H4 (cell line): ENCODE results near the gene FIBIN. TPM values are rescaled to one million over a fixed set of nuclear protein-coding genes. Genes with fewer than 3 reads are reported as not detected.
"Not testable (repeated sequence)": the region's sequence is repeated elsewhere in the genome, so short reads cannot be mapped to it uniquely, and the experiment has no call there.

Experiments
- DNase-seq: peaks from one replicate; pipeline ENCODE4 v3.0.0-alpha.2; 2015; ENCODE audit warnings: low spot score
- total RNA-seq: library from RNA; depleted of rRNA; stranded (reverse); fragments of >200 nt; shearing (Covaris generic); gene quantifications from 2 replicates; pipeline ENCODE4 v1.2.3, GENCODE V29; 2014

Gene FIBIN
- total RNA-seq, 1 experiment from 2014 or later = 5.7 TPM

DNA sequence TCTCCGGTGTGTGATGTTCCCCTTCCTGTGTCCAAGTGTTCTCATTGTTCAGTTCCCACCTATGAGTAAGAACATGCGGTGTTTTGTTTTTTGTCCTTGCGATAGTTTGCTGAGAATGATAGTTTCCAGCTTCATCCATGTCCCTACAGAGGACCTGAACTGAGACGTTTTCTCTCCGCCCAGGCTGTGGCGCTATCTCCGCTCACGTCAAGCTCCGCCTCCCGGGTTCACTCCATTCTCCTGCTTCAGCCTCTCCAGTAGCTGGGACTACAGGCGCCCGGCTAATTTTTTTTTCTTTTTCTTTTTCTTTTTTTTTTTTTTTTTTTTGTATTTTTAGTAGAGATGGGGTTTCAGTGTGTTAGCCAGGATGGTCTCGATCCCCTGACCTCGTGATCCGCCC lies 16.7 kb upstream of the FIBIN start:
- not testable (repeated sequence) for DNase-seq

DNA sequence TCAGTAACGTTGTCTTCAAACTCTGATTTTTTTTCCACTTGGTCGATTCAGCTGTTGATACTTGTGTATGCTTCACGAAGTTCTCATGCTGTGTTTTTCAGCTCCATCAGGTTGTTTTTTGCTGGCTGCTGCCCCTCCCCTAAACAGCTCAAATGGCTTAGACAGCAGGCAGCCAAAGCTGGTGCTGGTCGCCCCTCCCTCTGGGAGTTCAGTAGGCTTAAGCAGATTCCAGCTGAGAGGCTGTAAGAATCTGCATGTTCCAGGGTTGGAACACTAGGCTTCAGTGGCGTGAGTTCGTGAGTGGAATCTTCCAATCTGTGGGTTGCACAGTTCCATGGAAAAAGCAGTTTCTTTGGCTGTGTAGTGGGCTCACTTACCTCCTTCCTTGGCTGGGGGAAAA lies 10.3 kb upstream of the FIBIN start:
- no peak for DNase-seq

DNA sequence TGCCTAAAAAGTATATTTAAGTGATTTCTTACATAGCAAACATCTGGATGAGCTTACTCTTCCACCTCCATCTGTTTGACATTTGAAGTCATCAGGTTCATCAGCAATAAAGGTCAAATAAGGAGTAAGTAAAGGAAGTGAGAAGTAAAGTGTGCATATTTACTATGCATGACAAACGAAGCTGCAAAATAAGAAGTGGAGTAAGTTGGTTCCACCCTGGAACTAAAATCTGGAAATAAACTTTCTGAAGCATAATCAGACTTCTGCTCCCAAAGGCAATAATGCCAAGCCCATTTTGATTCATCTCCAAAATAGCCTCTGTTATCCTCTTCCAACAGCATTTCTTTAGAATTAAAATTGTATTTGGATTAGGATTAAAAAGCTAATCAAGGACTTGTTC lies 8.4 kb upstream of the FIBIN start:
- no peak for DNase-seq

DNA sequence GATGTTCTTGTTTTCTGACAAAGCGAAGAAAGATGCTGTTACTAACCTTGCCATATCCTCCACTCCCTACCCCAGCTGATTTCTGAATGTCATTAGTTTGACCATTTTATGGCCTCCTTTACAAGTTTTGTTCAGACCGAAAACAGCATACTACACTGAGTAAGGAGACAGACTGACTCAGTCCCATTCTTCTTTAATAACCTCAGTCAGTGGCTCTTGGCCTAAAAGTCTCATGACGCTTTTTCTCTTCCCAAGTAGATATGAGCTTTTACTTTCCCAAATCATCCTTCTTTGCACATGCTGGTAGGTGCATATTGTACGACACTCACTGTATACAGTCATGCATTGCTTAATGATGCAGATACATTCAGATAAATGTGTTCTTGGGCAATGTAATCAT lies 8.0 kb upstream of the FIBIN start:
- no peak for DNase-seq

DNA sequence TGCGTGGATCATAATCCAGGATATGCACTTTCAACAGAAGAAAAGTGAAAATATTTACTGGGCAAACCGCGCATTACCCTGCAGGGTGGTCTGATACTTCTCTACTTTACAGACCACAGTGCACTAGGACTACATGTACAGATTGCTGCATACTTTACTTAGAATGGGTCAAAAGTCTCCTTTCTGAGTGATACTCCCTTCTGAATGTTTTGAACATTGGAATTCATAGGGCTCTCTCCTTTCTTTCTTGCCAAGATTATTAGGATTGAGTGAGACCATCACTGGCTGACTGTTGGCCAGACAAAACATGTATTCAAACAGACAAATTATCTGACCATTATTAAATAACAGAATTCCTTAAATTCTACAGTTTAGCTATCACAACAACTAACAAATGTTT lies 6.6 kb upstream of the FIBIN start:
- DNase-seq = no peak

DNA sequence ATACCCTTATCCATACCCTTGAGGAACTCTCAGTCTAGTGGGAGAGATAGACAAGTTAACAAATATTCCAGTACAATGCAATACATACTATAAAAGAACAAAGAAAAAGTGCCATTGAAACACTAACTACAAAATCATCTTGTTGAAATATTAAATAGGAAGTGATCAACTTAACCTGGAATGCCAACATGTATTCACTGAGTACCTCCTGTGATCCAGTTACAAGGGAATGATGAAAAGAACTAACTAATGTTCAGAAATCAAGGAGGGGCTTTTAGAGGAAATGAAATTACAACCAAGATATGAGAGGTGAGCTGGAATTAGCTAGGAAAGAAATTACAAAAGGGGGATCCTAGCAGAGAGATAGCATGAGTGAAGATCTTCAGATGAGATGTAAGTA lies 6.2 kb upstream of the FIBIN start:
- no peak for DNase-seq

DNA sequence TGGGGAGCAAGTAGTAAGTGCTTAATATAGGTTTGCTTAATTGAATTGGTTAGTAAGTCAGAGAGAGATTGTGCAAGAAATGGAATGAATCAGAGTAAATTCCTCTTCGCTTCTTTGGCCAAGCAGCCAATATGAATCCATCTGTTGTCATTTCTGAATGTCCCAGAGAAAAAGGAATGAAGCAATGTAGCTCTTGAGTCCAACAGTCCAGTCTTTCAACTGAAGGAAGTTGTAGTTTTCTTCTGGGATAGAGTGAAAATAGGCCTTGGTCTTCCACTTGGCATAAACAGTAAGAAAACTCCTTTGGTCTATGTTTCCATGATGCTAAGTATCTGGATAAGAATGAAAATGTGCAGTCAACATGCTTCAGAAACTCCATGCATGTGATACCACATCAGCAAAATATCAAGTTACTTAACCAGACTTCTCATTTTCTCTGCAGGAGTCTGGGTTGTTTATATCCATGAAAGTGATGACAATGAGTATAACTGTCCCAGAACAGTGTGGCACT lies 1.8 kb upstream of the FIBIN start:
- peak; percentile 51 for DNase-seq

DNA sequence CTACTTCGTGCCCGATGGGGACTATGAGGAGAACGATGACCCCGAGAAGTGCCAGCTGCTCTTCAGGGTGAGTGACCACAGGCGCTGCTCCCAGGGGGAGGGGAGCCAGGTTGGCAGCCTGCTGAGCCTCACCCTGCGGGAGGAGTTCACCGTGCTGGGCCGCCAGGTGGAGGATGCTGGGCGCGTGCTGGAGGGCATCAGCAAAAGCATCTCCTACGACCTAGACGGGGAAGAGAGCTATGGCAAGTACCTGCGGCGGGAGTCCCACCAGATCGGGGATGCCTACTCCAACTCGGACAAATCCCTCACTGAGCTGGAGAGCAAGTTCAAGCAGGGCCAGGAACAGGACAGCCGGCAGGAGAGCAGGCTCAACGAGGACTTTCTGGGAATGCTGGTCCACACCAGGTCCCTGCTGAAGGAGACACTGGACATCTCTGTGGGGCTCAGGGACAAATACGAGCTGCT lies 751 bp downstream of the FIBIN start:
- no peak for DNase-seq

DNA sequence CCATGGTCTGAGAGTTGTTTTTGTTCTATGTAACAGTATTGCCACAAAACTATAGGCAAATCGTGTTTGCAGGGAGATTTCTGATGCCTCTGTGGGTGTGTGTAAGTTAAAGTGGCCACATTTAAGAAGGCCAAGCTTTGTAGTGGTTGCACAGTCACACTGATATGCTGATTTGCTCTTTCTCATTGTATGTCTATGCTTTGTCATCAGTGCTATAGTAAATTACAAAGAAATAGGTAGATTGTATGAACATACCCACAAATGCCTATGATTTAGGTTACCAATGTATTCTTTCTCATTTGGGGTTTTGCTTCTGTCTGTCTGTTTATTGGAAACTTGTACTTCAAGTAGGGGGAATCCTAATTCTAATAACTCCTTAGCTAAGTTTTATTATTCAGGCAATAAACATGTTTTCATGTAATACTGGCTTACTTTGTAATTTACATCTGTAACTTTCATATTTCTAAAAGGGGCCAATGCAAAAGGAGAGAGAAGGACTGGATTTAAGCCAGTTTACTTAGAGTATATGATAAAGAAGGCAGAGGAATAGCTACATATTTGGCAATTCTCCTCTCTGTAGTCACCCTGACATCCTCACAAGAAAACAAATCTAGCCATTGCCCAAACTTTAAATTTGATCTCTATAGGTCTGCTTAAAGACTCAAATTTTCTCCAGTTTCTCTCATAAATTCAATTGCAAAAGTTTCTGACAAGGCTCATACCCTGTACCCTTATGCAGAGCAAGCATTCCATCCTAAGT lies 2.0 kb downstream of the FIBIN start:
- no peak for DNase-seq

DNA sequence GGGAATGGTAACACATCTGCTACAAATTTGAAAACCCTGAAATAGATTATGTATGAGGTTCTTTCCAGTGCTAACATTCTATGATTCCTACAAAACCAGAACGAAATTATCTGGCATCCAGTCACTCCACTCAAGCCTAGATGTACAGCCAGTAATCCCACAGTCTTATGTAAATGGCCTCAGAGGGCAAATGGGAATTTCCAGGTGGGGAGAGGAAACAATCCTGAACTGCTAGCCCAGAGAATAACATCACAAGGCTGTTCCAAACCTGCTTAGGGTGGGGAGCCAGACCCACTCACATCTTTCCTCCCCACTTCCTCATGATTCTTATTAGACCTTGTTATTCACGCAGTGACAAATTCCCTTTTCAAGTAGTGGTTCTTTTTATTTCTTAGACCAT lies 3.5 kb downstream of the FIBIN start:
- no peak for DNase-seq

DNA sequence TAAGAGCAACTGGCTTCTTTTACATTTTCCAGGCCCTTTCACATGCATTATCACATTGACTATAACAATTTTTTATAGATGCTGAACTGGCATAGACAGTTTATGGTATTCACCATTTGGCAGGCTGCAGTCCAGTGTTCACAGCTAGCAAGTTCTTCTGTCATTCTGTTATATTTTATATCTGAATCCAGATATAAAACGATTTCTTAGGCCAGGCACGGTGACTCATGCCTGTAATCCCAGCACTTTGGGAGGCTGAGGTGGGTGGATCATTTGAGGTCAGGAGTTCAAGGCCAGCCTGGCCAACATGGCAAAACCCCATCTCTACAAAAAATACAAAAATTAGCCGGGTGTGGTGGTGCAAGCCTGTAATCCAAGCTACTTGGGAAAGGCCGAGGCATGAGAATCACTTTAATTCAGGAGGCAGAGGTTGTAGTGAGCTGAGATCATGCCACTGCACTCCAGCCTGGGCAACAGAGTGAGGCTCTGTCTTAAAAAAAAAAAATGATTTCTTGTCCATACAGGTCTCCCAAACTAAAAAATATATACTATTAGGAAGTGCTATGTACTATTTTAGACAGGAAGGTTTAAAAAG lies 7.3 kb downstream of the FIBIN start:
- not testable (repeated sequence) for DNase-seq

DNA sequence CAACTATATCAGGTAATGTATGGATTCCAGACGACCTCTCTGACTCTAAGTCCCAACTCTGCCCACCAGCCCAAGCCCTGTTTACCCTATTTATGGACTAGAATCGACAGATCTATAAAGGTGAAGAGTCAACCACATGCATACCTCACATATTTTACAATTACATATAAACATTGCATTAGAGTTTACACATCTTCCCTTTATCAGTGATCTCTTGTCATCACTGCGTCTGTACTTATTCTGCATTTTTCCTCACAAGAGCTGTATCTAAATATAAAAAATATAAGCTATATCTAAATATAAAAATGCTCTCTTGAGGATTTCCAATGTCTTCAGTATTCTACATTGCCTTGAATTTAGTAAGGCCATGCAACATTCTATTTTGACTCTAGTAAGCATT lies 8.5 kb downstream of the FIBIN start:
- no peak for DNase-seq

DNA sequence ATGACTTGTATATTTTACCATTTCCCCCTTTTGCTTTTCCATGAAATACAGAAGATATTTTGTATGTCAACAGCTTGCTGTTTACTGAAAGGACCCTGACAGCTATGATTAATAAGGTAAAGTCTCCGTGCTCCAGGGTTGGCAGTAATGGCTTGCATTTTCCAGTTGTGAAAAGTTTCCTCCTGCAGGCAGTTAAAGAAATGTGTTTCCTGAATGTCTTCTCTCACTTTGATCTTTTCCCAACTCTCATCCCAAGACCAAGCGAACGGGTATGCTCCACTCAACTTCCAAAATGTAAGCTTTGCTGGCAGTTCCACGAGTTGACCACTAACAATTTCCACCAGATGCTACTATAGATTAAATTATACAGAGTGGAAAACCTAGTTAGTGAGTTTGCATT lies 8.9 kb downstream of the FIBIN start:
- DNase-seq = no peak

DNA sequence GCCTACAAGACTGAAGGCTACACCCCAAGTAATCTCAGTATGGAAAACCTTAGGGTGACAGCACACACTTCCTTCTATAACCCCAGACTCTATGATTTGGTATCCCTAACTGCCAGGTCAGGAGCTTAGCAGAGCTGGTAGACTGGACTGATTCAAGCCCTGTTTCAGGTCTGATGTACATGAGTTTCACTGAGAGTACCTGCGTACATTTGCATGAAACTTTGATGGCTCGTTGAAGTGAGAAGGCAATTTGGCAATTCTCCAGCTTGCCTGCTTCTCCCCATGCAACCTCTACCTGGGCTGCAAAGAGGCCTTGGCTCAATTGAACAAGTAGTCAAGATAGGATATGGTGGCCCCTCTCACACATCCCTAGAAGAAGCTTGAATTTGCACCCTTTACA lies 10.2 kb downstream of the FIBIN start:
- DNase-seq = no peak

DNA sequence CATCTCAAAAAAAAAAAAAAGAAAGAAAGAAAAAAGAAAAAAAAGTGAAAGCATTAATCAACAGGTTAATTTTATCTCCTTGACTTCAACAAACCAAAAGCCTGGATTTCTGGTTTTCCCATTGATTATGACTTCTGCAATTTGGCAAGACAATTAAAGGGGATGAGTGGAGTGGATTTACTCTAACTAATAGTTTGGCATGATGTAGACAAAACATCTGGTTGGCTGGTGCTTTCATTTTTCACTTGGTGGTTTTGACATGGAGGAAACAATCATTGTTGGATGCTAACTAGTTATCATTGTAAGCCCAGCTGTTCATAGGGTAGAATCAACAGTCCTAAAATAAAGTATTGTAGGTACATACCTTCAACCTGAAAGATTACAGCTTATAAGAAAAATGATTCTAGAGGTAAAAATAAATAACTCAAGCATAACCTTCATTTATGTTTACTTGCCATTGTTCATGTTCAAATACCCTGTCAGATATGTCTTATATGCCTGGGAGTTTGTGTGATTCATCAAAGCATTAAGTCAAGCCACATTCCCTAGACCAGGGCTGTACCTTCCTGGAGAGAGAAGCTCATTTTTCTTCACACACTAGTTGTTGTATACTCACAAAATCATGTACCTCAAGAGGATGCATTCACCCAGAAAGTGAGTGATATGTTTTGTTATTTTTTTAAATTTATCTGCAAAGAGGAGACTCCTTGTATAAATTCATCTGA lies 15.1 kb downstream of the FIBIN start:
- no peak for DNase-seq

DNA sequence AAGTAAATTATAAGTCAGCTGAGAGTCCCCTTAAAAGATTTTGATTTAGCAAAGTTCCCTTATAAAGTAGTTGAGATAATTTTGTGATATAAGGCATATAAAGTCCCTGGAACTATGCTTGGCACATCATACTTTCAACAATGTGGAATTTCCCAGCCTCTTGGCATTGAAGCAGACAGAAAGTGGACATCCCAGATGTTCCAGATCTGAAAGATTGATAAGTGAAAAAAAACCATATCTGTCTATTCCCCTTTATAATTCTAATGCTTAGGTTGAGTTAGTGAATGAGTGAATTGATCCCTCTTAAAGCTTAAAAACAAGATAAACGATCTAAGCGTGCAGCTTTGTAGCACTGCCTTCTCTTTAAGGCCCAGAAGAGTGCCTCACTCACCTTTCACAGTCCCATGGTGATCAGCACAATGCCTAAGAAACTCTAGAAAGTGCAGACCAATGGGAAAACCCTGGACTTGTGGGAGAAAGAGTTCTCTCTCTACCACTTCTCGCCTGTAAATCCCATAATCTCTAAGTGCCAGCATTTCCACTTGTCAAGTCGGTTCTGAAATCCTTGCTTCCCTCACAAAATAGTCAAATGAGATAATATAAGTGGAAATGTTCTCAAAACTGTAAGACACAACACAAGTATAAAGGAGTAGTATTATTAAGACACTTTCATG lies 17.8 kb downstream of the FIBIN start:
- DNase-seq = no peak

DNA sequence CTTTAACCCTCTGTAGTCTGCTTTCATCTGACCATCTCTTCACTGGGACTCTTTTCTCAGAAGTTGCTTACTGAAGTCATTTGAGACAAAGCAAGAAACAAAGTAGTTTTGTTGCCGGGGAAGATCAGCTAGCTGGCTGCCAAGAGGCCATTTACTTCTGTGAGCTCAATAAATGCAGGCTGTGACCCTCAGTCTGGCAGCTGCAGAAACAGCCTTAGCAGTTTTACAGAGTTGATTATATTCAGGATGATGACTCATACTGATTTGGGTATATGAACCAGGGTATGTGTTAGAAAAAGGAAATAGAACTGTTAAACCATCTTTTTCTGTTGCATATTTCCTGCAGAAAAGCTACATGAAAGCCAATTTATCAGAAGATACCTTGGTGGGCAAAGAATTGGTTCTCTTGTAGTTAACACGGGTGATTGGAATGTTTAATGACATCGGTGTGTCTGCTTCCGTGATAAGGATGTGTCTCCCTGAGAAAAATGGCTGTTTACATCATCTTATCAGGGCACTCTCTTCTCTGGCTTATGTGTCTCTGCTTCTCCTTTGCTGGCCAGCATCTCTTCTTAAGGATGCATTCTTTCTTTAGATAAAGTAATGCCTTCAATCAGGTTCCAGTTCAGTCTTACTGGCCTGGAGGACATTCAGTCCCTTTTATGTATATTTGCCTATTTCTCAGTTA lies 18.5 kb downstream of the FIBIN start:
- peak; percentile 87 for DNase-seq

DNA sequence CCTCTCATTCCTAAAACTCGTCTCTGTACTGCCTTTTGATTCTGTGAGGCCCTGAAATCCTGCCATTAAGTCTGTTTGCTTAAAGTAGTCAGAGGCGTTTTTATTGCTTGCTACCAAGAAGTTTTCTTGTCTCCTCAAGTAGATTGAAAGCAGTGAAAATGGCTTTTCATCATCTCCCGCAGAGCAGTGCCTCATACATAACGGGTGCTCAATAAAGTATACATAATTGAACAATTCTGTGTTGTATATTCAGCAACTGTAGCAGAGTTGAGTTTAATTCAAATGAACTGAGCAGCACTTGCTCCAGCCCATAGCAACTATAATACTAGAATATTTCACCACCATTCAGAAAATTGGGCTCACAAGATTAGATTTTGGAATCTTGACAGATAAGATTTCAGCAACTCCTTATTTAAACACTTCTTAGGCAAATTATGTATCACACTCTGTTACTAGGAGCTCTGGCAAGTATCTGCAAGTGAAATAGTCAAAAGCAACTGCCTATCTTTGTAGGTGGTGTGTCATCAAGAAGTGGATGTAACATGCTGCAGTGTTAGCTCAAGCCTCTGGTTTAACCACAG lies 20.0 kb downstream of the FIBIN start:
- DNase-seq = no peak

DNA sequence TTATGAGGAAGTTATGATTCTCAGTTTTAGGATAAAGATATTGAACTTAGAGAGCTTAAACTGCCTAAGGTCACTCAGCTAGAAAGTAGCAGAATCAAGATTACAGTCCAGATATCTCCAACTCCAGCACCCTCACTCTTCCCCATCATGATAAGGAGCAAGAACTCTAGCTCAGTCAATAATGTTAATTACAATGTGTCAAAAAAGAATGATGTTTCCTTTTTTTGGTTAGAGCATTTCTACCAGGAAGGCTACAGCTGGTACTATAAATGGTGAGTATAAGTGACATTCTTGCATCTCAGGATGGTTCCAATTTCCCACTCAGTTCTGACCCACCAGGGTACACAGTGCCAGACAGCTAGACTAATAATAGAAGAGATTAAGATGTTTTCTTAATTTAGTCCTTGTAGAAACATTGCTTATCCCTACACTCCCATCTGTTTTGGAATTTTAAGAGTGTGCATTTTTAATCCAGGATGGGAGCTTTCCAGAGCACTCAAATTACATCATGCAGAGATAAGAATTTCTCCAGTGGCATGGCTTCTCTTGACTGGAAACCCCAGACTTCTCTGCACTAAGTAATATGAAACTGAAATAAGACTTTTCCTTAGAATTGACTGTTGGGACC lies 25.1 kb downstream of the FIBIN start:
- no peak for DNase-seq

DNA sequence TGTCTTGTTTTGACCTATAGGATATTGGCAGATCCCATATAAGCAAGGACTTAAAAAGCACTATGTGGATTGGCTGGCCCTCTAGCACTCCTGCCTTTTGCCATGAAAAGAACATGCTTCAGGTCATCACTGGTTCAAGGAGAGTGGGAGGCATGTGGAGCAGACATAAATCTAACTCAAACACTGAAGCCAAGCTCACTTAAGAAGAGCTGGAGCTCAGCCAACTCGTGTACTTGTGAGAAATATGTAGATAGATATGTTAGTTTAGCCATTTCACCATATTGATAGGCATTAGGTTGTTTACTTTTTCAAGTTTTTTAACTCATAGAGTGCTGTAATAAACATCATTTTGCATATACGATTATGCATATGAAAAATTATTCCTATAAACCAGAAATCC lies 26.8 kb downstream of the FIBIN start:
- DNase-seq = no peak
